Stimulated activated CD8-positive, alpha-beta memory T cell treated with anti-CD3 and anti-CD28 coated beads, Interleukin-12 subunit alpha, Interleukin-12 subunit beta, amount 100 ng/mL, for 24 hours (primary cell): ENCODE measurements around the gene CIROP.
A peak's percentile ranks its signal among the peaks of the same experiment; 100 is the strongest.

ENCODE experiments used
- DNase-seq: peaks from one replicate; pipeline ENCODE4 v3.0.0-alpha.2; 2020; ENCODE audit errors: extremely low read depth

The CIROP gene

DNA sequence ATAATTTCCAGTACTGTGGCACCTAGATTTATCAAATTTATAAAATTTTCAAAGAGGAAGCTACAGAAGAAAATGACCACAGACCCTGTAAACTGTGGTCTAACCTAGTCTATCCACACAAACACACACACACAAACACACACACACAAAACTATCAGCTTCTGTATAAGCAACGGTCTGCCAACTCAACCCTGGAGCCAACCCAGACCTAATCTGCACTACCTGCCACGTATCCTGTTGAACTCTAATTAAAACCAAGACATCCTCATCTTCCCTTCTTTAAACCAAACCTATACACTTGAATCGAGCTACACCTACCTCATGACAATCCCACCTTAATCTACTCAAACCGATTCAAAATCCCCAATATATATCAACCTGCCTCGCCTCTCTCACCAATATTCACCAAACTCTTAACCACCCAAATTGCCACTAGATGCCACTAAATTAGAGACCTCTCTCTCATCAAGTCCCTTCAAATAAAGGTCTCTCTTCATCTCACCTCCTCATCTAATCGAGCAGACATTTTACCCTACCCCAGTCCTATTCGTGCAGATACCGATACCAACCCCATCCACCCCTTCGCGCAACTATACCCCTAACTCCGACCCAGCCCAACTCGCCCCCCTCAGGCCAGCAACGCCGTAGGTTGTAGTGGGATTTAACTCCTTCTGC lies 10.7 kb downstream of the CIROP start:
- DNase-seq = no peak

DNA sequence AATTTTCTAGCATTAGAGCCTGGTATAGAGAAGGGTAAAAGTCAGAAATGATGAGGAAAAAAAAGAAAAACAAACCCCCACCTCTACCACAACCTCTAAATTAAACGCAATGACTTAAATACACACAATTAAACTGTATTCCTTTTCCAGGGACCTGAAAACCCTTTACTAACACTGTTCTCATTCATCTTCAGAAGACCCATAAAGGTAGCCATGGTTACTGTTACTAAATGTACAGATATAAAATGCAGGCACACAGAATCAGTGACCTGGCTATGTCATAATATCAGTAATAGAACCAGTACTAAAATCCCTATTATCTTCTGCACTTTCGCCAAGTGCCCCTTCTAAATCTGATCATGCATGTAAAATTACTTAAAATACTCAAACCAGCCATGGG lies 11.3 kb downstream of the CIROP start:
- no peak for DNase-seq

DNA sequence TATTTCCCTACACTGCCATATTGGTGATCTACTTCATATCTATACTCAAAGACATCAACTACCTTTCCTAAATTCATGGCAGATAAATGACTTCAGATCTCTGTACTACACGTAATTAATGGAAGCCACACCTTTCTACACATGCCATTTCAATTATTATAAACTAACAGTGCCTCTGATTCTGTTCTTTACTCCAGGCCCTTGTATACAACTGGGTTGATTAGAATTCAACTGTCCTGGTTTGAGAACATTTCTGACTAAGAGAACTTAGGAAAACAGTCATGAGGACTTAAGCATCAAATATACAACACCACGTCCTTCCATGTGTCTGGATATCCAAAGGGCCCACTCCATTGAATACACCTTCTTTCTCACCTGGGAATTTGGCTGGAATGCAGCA lies 11.7 kb downstream of the CIROP start:
- no peak for DNase-seq

DNA sequence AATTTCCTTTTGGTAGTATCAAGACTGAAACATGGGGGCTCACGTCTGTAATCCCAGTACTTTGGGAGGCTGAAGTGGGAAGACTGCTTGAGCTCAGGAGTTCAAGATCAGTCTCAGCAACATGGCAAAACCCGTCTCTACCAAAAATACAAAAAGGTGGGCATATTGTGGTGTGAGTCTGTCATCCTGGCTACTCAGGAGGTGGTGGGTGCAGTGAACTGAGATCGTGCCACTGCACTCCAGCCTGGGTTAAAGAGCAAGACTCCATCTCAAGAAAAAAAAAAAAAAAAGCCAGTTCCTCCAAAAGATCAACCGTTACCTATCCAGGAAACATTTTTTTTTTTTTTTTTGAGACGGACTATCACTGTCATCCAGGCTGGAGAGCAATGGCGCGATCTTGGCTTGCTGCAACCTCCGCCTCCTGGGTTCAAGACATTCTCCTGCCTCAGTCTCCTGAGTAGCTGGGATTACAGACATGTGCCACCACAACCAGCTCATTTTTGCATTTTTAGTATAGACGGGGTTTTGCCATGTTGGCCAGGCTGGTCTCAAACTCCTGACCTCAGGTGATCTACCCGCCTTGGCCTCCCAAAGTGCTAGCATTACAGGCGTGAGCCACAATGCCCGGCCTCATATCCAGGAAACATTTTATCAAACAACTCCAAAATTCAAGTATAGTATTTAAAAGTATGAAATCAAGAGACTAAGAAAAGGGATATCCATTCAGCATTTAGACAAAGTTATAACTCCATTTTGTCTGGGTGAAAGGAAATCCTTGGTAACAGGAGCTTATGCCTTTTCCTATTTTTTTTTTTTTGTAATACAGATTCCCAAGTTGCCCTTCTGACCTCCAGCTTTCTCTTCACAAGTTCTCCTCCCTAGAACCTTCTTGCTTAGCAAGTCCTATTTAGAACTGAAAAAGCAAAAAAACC lies 13.2 kb downstream of the CIROP start:
- no peak for DNase-seq

DNA sequence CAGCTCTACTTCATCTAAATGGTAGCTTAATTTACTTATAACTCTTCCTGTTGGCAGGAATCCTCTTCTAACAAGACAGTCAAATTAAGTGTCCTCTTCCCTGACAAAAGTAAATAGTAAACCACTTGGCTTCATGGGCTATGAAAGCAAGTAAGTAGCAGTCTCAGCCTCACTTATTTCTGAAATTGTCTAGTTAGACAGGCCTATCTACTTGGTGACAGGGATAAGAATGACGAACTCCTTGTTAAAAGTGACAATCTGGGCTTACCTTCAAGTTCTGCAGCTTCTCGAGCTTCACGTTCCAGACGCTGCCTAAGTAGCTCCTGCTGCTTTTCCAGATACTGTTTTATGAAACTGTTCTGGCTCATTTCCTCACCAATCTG lies 14.5 kb downstream of the CIROP start:
- DNase-seq = no peak

DNA sequence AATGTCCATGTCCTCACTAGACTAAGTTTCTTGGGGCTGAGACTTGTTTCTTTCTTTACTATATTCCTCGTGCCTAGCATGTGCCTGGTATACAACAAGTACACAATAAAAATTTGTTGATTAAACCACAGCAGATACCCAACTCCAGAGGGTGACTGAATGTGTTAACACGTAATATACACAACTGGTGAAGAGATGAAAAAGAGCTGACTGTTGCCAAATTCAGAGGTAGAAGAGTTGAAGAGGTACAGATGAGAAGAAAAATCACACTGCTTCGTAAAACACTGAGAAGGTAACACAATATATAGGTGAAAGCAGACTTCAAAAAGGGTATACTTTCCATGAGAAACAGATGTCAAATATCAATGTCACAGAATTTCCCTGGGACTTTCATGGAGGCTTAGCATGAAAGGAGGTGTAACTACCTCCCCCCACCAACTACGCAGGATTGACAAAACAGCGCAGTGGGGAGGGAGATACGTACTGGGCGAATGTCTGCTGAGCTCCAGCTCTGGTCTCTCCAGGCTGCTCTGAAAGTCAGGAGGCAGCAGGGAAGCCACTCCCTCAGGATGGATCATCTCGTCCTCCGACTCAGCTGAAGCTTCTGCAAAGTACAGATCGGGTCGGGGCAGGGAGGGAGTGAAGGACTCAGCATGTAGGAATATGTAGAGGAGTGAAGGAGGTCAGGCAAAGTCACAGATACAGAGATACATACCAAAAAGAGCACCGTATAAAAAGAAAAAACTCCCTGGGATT lies 15.1 kb downstream of the CIROP start:
- no peak for DNase-seq

DNA sequence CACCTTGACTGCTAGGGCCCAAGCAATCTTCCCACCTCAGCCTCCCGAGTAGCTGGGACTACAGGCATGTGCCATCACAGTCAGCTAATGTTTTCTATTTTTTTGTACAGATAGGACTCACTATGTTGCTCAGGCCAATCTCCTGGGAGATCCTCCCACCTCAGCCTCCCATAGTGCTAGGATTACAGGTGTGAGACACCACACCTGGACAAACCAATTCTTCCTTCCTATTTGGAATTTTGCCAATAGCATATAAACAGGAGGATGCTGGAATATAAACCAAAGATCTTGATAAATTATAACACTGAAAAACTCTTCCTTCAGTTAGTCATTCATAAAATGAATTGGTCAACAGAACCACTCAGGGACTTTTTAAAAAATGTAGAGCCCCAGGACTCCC lies 18.2 kb downstream of the CIROP start:
- no peak for DNase-seq

DNA sequence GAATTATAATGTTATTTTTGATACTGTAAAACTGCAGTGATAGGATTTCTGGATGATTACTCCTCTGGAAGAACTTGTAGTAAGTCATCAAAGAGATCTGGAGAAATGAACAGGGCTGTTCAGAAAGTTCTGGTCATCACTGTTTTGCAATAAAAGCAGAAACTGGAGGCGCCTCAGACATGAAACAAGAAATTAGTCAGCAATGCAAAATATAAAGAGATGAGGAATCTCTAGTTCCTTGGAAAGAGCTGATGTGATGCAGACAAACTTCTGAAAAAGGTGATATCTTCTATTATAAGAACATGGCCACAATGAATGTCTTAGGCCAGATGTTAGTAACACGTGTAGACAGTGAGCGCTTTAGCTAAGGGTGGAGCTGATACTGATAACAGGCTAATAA lies 19.3 kb downstream of the CIROP start:
- no peak for DNase-seq

DNA sequence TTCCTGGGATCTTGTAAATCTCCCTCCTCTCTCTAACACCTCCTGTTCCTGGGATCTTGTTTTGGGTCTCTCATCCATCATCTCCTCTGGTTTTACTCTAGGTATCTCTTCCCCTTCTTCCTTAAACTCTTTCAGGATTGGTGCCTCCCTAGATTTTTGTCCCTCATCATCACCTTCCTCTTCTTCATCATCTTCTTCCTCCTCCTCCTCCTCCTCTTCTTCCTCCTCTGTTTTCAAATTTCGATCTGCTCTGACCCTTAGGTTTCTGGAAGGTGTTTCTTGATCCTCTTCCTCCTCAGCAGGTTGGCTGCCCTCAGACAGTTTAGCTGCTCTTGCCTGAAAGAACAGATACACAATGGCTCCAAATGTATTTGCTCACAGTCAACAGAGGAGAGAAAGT lies 24.3 kb downstream of the CIROP start:
- no peak for DNase-seq

DNA sequence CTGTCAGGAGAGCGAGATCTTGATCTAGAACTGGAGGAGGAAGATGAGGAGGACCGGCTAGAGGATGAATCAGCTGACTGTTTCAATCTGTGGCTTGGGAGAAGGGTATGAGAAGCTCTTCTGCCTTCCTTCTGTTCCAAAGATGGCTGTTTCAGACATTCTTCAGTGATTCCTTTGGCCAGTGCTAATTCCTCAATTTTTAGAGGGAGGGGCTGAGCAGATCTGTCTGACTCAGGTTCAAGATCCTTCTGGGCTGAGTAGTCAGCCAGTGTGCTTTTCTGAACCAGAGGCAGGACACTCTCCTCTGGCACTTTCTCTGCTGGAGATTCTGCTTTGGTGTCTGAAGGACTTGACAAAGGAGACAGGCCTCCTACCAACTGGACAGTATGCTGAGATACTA lies 25.1 kb downstream of the CIROP start:
- no peak for DNase-seq

DNA sequence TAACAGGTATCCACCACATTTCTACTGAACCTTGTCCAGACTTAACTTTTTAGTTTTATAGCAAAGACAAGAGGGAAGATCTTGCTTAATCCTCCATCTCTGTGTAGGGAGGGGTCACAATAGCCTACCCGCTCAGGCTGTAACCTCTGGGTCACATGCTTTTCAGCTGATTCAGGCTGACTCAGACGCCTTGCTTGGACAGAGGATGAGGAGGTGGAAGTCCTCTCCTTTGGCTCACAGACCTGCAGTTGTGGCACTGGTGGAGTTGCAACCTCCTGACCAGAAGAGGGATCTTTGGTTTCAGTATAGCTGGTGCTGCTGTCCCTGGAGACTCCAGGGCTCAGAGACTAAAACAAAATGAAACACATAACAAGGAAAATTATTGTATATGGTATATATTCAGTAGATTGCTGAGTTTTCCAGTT lies 26.1 kb downstream of the CIROP start:
- DNase-seq = no peak

DNA sequence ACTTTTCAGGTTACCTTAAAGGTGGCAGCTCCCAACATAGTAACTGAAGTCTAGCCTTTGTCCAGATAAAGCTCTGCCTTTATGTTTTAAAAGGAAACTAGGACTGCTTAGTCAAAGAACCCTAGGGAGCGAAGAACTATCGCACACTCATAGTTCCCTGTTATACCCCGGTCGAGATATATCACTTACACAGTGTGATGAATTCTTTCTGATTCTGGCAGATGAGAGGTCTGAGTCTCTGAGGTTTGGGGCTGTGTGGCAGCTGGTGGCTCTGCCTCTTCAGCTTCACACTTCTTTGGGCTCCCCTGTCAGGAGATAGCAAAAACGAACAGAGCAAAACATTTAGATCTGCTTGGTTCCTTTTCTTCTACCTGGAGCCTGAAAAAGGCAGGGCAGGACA lies 26.8 kb downstream of the CIROP start:
- DNase-seq = no peak

DNA sequence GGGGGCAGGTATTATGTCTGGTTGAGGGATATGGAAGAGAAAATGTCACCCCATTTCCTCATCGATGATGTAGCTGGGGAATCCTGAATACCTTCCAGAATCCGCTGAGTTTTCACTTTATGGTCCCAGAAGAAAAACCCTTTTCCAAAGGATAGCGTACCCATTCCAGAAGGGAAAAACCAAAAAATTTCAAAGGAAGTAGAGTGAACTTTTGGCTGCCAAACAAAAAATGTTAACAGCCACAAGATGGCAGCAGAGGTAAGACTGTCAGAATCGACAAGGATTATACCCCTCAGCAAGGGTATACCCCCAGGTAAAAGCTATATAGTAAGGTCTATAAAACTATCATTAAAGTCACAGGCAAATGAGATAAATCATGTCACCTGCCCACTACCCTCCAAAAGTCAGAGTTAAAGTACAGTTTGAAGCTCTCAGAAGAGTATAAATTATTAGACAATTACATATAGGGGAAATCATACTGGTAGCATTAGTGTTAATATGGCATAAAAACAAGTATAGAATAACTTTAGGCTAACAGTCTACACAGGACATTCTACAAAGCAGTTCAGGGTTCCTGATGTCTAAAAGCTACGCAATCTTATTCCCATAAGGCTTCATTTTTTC lies 27.9 kb downstream of the CIROP start:
- DNase-seq = no peak

DNA sequence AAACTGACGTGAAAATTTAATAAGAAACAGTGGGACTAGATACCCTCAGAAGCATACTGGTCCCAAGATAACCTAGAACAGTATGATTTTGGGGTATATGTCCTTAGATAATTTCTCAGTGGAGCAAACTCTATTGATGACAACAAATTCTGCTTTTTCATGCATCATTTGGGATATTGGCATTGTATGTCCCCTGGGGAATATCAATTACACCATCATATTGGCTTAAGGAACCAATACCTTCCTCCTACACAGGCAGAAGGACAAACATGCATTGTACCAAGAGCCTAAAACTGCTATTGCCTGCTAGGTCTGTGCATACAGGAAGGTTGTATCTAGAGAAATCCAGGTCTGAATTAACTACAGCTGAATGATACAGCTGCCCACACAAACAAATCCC lies 29.9 kb downstream of the CIROP start:
- DNase-seq = no peak

DNA sequence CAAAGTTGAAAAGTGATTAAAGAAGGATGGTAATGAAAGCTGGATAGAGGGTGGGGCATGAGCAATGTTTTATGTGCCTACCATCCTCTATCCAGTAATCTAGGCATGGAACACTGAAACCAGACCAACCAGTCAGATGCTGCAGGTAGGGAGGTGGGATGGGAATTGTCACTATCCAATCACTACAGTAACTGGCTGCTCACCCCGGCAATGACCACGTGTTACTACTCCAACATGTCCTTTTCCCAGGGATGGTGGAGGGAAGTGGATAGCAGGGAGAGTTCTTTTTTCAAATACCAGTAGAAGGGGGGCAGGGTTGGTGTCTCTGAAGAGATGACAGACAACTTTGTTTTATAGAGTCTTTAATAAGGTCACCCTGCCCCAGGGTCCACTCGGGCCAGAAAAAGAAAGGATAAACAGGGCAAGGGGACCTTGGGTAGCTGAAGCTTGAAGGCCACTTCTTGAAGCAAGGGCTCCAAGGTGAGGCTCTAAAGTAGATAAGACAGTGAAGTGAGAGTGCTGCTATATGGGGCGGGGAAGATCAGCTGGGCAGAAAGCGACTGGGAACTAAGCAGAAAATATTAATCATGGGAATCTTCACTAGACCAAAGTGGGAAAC lies 32.8 kb downstream of the CIROP start:
- no peak for DNase-seq

DNA sequence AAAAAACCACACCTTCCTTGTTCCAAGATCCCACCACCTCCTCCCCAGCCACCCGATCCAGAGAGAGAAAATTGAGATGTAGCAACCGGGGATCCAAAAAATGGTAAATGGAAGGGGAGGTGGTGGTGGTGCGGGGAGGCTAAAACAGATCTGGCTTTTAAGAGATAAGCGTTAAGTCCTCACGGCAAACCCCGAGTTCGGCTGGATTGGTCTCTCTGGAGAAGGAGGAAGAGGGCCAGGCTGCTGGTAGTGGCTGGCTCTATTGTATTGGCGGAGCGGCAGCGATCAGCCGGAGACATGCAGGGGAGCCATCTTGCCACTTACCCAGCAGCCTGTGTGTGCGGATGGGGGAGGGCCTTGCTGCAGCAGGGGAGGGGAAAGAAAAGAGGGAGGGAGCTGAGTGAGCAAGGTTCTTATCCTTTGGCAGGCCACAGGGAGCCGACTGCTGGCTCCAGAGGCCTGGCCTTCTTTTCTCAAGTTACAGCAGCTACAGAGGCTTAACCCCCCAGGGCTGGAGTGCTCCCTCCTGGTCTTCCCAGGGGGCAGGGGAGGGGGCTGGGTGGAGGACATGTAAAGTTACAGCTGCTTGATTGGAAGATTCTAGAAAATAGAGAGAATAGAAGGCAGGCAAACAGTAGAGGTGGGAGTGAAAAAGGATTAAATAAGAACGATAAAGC lies 33.4 kb downstream of the CIROP start:
- DNase-seq = peak; percentile 51

DNA sequence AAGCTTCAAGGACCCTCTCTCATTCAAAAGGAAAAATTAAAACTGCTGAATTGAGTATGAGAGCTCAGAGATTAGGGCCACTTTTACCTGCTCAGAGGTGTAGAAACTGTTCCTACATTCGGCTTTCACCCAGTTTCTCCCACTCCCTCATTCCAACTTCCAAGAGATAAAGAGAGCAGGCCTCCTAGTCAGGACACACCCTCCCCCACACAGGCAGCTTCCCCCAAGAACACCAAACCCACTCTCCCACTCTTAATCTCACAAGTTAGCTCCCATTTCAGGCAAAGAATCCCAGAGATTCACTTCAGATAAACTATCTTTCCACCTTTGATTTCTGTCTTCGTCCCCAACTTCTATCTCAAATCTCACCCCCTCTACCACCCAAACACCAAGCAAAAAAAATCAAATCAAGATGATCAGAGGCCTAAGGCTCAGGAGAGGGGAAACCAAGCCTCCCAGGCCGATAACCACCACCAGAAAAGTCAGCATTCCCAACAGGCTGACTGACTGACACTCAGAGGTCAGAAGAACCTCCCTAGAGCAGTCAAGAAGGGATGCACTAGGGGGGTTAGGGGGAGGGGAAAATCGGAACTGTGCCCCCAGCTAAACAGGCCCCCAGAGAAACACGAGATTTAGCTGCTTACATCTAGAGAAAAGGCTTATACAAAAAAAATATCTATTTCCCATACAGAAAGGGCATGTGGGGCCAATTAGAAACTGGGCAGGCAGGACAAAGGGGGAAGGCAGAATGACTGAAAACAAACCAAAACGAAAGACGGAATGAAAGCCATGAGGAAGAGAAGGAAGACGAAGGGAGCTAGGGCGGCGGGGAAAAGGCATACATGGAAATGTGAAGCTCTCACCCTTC lies 34.3 kb downstream of the CIROP start:
- DNase-seq = no peak

DNA sequence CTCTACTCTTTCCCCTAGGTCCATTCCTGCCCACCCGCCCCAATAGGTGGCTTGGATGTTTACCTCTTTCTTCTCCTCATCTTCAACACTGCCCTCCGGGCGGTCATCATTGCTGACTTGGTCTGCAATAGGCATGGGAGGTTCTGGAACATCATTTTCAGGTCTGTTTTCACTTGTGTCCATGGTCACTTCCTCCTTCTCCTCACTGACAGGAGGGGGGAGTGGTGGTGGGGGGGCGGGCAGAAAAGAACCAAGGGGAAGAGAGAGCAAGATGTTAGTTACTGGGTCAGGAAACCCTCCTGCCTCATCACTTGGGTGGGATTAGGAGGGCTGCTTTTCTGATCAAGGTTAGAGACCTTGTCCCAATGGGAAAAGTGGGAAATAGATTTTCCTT lies 35.4 kb downstream of the CIROP start:
- no peak for DNase-seq

DNA sequence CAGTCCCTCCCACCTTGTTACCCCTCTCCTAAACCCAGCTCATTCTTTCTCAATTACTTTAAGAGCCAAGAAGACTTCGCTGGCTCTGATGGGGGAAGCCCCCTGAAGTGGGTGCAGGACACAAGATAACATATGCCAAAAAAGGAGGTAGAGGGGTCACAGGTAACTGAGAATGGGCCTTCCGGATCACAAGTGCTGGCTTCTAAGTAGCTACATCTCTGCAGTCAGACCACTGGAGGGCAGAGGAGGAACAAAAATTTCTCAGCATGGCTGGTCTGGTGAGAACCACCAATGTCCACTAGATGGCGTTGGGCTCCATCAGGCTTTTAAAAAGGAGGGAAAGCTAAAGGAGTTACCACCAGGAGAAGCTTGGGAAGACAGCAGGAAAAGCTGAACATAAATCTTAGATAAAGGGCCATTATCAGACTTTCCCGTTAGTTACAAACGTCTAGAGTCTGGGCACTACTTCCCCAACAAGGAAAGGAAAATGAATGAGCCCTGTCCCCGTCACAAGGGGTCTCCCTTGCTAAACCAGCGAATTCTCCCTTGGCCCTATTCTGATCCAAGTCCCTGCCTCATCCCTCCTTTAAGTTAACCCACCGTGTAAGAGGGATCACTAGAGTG lies 35.9 kb downstream of the CIROP start:
- DNase-seq = peak; percentile 14
